DND-41 (cell line): ENCODE measurements around the gene STON2.

Experiments
- CTCF ChIP-seq: IDR thresholded peaks from 2 replicates; pipeline ENCODE4 v1.5.1; 2012; ENCODE audit warnings: borderline replicate concordance, low read length, moderate library complexity, mild to moderate bottlenecking; ENCODE audit not compliant: poor library complexity, severe bottlenecking; ENCODE audit errors: extremely low read depth
- EZH2 ChIP-seq: IDR thresholded peaks from 3 replicates; pipeline ENCODE4 v1.6.1; 2012; ENCODE audit warnings: borderline replicate concordance, low read depth, mild to moderate bottlenecking, moderate library complexity, low read length, inconsistent platforms; ENCODE audit not compliant: severe bottlenecking

DNA sequence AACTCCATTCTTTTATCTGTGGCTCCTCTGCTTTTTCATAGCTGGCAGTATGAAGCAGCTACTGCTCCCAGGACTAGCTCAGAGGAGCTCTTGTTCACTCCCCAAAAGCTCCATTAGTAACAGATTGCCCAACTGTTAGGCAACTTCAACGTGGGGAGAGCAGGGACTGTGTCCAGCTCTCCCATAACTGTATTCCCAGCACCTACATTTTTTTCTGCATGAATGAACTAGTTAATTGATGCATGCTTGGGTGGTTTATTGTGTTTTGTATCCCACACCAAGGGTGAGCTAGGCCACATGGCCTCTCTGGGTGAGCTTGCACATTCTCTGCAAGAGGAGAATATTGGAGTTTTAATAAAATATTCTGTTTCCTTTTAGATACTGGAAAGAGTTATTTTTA lies 15.2 kb downstream of the STON2 start:
- TF ChIP-seq CTCF: no peak
- no peak for TF ChIP-seq EZH2
